Coronary artery (tissue), 2 donors: ENCODE data around the gene FAM53A.

Experiments
- DNase-seq: peaks from one replicate; pipeline ENCODE4 v3.0.0-alpha.2; 2017; ENCODE audit warnings: low spot score
- H3K27ac ChIP-seq, 2 donors: fragments of 200-600 bp; sonication (generic); one replicate each; pipeline ENCODE4 v1.5.1; 2016 to 2019
- H3K4me3 ChIP-seq: fragments of 200-600 bp; sonication (generic); 2 replicates; pipeline ENCODE4 v1.5.1; 2016; ENCODE audit warnings: mild to moderate bottlenecking, moderate library complexity
- TF ChIP-seq, protein P1 (sequence below): fragments of 200-600 bp; sonication (generic); IDR thresholded peaks from one replicate; pipeline ENCODE4 v1.5.1; 2019; ENCODE audit warnings: antibody characterized with exemption

Gene FAM53A, protein sequence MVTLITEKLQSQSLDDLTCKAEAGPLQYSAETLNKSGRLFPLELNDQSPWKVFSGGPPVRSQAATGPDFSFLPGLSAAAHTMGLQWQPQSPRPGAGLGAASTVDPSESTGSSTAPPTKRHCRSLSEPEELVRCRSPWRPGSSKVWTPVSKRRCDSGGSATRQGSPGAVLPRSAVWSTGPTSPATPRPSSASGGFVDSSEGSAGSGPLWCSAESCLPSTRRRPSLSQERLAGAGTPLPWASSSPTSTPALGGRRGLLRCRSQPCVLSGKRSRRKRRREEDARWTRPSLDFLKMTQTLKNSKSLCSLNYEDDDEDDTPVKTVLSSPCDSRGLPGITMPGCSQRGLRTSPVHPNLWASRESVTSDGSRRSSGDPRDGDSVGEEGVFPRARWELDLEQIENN

DNA sequence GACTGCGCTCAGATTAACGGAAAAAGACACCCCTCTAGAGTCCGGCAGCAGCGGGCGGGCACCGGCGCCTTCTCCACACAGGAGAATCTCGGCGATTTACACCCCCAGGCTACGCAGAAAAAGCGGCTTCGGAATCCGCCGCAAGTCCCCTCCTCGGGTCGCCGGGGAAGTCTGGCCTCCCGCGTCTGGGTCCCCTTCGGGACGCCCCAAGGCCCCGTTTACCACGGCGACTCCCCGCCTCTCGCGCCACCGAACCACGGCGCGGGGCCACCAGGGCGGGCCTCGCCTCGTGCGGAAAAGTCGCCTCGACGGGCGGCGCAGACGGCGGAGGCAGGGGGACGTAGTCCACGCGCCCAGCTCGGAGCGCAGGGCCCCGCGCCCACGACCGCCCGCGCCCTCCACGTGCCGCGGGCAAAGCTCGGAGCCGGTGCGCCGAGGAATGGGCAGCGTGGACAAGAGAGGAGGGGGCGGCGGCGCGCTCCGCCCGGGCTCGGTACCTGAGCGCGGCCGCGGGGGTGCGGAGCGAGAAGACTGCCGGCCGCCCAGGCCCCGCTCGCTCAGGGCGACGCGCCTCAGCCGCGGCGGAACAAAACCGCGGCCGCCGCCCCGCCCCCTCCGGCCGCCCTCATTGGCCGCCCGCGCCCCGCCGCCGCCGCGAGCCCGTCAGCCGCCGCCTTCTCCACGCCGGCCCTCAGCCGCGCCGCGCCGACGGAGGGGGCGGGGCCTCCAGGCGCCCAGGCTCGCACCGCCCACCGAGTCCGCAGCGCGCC is at the start of gene FAM53A:
Gene FAM53A (minus strand): TSS at position 578 of the 770 bp plus-strand sequence. CDS start 15,572 bp downstream, outside the sequence.
- H3K27ac ChIP-seq: peak within 1 kb of the TSS; percentile 74 to 84
- TF ChIP-seq, protein P1, sequence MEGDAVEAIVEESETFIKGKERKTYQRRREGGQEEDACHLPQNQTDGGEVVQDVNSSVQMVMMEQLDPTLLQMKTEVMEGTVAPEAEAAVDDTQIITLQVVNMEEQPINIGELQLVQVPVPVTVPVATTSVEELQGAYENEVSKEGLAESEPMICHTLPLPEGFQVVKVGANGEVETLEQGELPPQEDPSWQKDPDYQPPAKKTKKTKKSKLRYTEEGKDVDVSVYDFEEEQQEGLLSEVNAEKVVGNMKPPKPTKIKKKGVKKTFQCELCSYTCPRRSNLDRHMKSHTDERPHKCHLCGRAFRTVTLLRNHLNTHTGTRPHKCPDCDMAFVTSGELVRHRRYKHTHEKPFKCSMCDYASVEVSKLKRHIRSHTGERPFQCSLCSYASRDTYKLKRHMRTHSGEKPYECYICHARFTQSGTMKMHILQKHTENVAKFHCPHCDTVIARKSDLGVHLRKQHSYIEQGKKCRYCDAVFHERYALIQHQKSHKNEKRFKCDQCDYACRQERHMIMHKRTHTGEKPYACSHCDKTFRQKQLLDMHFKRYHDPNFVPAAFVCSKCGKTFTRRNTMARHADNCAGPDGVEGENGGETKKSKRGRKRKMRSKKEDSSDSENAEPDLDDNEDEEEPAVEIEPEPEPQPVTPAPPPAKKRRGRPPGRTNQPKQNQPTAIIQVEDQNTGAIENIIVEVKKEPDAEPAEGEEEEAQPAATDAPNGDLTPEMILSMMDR: no peak
- DNase-seq: peak; percentile 79
- peak within 1 kb of the TSS; percentile 87 for H3K4me3 ChIP-seq

DNA sequence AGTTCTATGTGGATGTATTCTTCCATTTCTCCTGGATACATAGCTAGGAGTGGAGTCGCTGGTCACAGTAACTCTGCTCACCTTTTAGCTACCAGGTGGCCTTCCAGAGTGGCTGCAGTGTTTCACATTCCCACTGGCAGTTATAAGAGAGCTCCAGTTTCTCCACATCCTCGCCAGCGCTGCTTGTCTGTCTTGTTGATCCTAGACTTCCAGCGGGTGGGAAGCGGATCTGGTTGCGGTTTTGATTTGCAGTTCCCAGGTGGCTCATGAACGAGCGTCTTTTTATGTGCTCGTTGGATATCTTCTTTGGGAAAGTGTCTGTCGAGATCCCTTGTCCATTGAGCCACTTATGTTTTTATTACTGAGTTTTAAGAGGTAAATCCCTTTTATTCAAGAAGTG is 48.8 kb upstream of the FAM53A start:
- no peak for DNase-seq
- Histone ChIP-seq H3K27ac (no peak overlapping the region), H3K4me3 (no peak overlapping the region)
- TF ChIP-seq, protein P1: no peak

DNA sequence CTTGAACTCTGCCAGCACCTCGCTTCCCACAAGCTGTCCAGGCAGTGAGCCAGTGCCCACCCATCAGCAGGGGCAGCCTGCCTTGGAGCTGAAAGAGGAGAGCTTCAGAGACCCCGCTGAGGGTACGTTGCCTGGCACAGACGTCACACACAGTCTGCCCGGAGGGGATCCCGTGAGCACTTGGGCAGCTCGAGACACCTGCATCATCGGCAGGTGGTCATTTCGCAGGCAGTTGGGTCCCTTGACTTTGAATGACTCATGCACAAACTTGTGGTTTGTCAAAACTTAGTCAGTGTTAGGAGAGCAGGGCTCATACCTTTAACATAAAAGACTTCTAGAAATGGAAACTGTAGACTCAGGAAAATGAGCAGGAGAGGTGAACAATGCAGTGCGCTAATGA is 47.1 kb upstream of the FAM53A start:
- TF ChIP-seq, protein P1: no peak
- no peak for DNase-seq
- H3K4me3 ChIP-seq: no peak overlapping the region

DNA sequence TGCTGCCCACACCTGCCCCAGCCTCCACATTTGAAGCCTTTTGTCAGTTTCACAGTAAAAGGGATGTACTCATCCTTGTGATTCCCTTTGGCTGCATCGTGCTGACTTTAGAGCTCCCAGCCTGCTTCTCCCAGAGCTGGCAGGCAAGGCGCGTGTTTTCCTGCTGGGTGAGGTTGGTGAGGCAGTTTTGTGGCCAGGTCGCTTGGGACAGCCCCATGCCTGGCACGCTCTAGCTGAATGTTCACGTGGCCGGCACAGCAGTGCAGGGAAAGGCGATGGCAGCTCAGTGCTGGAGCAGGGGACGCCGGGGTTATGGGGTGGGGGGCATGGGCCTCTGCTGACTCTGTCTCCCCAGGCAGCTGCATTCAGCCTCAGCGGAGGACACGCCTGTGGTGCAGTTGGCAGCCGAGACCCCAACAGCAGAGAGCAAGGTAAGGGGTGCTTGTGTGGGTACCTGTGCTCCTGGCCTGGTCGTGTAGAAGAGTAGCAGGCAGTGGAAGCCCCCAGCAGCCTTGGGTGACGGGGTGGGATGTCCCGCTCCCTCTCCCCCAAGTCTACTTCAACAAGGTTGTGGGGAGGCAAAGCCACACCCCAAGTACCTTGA is 46.5 kb upstream of the FAM53A start:
- no peak overlapping the region for H3K4me3 ChIP-seq
- TF ChIP-seq, protein P1: no peak
- DNase-seq: no peak
- H3K27ac ChIP-seq: no peak overlapping the region

More for the DNA sequence above, 47.1 kb upstream of the FAM53A start:
- H3K27ac ChIP-seq: no peak overlapping the region

DNA sequence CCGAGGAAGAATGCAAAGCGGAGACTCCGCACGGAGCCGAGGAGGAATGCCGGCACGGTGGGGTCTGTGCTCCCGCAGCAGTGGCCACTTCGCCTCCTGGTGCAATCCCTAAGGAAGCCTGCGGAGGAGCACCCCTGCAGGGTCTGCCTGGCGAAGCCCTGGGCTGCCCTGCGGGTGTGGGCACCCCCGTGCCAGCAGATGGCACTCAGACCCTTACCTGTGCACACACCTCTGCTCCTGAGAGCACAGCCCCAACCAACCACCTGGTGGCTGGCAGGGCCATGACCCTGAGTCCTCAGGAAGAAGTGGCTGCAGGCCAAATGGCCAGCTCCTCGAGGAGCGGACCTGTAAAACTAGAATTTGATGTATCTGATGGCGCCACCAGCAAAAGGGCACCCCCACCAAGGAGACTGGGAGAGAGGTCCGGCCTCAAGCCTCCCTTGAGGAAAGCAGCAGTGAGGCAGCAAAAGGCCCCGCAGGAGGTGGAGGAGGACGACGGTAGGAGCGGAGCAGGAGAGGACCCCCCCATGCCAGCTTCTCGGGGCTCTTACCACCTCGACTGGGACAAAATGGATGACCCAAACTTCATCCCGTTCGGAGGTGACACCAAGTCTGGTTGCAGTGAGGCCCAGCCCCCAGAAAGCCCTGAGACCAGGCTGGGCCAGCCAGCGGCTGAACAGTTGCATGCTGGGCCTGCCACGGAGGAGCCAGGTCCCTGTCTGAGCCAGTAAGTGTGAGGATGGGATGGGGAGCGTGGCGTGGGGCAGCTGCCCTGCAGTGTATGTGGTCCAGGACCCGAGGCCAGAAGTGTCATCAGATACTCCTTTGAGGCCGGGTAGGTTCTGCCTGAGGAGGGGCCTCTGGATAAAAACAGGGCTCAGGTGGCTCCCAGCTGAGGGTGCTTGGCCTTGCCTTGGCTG is 44.2 kb upstream of the FAM53A start:
- peak overlapping the region in 1 of 2 donors; percentile 72 for H3K27ac ChIP-seq
- TF ChIP-seq, protein P1: no peak
- peak overlapping the region; percentile 44 for H3K4me3 ChIP-seq
- no peak for DNase-seq
